Peyer's patch (tissue), 4 donors: Measurements from ENCODE around the gene PTPRZ1.

Source experiments
- POLR2A ChIP-seq, 2 donors: fragments of 450-650 bp; IDR thresholded peaks; one replicate each; pipeline ENCODE4 v1.5.1; 2017; ENCODE audit warnings: antibody characterized with exemption in 2 of 2, mild to moderate bottlenecking in 2 of 2, moderate library complexity in 2 of 2
- TF ChIP-seq, protein P1 (sequence below), 6 experiments: fragments of 450-650 bp in 4 of 6; fragments of 200-600 bp in 2 of 6; sonication (generic) in 1 of 6; IDR thresholded peaks; one replicate each; pipeline ENCODE4 v1.5.1; 2017 to 2019; ENCODE audit warnings: antibody characterized with exemption in 6 of 6, mild to moderate bottlenecking in 3 of 6, moderate library complexity in 1 of 6

DNA sequence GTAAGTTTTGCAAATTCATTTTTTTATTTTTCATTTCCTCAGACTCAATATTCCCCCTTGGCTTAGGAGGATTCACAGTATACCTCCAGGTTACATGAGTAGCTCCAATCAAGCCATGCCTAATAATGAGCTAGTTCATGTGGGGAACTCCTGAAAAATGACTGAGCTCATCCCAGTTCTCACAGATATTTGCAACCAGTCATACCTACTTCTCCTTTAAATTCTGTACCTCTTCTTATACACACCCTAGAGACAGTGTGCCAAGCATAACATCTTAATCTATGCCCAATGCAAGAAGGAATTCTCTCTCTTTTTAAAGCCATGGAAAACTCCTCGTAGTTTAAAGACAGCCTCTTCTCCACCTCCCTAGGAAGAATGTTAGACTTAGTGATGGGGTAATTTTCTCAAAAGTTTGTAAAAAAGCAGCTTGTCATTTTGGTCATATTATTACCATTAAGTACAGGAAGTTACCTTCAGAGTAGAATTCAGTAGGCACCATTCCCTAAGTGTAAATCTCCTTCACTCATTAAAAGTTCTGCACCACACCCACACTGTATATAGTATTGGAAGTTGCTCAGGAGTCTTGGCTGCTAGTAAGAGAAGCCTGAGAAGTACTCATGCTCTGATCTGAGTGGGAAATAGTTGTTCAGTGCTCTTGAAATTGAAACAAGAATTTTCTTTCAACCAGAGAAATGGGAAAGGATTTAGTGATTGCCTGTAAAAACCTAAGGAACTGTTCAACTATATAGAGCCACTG, 72.7 kb downstream of the PTPRZ1 start:
- no peak for TF ChIP-seq POLR2A (IDR thresholded peaks at IDR 0.05)
- TF ChIP-seq, protein P1, sequence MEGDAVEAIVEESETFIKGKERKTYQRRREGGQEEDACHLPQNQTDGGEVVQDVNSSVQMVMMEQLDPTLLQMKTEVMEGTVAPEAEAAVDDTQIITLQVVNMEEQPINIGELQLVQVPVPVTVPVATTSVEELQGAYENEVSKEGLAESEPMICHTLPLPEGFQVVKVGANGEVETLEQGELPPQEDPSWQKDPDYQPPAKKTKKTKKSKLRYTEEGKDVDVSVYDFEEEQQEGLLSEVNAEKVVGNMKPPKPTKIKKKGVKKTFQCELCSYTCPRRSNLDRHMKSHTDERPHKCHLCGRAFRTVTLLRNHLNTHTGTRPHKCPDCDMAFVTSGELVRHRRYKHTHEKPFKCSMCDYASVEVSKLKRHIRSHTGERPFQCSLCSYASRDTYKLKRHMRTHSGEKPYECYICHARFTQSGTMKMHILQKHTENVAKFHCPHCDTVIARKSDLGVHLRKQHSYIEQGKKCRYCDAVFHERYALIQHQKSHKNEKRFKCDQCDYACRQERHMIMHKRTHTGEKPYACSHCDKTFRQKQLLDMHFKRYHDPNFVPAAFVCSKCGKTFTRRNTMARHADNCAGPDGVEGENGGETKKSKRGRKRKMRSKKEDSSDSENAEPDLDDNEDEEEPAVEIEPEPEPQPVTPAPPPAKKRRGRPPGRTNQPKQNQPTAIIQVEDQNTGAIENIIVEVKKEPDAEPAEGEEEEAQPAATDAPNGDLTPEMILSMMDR (IDR thresholded peaks at IDR 0.05), result no peak
